KMS-11 (cell line): ENCODE measurements around the gene ZNF385D.

ENCODE experiments used
- H2AFZ ChIP-seq: fragments of 200-600 bp; sonication (generic); 2 replicates; pipeline ENCODE4 v1.6.1; 2016; ENCODE audit warnings: antibody characterized with exemption, mixed run types, low read depth
- H3K27ac ChIP-seq: fragments of 200-600 bp; sonication (generic); 2 replicates; pipeline ENCODE4 v1.6.1; 2016; ENCODE audit warnings: mild to moderate bottlenecking, mixed run types
- H3K27me3 ChIP-seq: fragments of 200-600 bp; sonication (generic); 2 replicates; pipeline ENCODE4 v1.6.1; 2017; ENCODE audit warnings: mild to moderate bottlenecking, low read depth, mixed run types, moderate library complexity; ENCODE audit not compliant: insufficient read depth
- H3K36me3 ChIP-seq: fragments of 200-600 bp; sonication (generic); 2 replicates; pipeline ENCODE4 v1.6.1; 2017; ENCODE audit warnings: mild to moderate bottlenecking, mixed run types; ENCODE audit not compliant: insufficient read depth
- H3K4me1 ChIP-seq: fragments of 200-600 bp; sonication (generic); 2 replicates; pipeline ENCODE4 v1.6.1; 2016; ENCODE audit warnings: mild to moderate bottlenecking, low read depth, mixed run types; ENCODE audit not compliant: poor library complexity, severe bottlenecking
- H3K4me2 ChIP-seq: fragments of 200-600 bp; sonication (generic); 2 replicates; pipeline ENCODE4 v1.7.0; 2016; ENCODE audit warnings: mild to moderate bottlenecking, mixed run types
- H3K4me3 ChIP-seq: fragments of 200-600 bp; sonication (generic); IDR thresholded peaks from 2 replicates; pipeline ENCODE4 v1.6.1; 2017; ENCODE audit warnings: low read depth, low read length, mixed read lengths; ENCODE audit not compliant: insufficient read depth
- H3K79me2 ChIP-seq: fragments of 200-600 bp; sonication (generic); 2 replicates; pipeline ENCODE4 v1.6.1; 2016; ENCODE audit warnings: low read depth, mixed run types; ENCODE audit not compliant: insufficient read depth
- H3K9ac ChIP-seq: fragments of 200-600 bp; sonication (generic); 2 replicates; pipeline ENCODE4 v1.6.1; 2016; ENCODE audit warnings: mild to moderate bottlenecking, mixed run types
- H4K20me1 ChIP-seq: fragments of 200-600 bp; sonication (generic); 2 replicates; pipeline ENCODE4 v1.6.1; 2016; ENCODE audit warnings: mild to moderate bottlenecking, mixed run types; ENCODE audit not compliant: insufficient read depth
- TF ChIP-seq, protein P1 (sequence below): fragments of 200-600 bp; sonication (generic); conservative IDR thresholded peaks from 2 replicates; pipeline ENCODE4 v1.6.1; 2017; ENCODE audit warnings: low read depth, mild to moderate bottlenecking, antibody characterized with exemption, low read length, moderate library complexity, mixed read lengths

Gene ZNF385D

DNA sequence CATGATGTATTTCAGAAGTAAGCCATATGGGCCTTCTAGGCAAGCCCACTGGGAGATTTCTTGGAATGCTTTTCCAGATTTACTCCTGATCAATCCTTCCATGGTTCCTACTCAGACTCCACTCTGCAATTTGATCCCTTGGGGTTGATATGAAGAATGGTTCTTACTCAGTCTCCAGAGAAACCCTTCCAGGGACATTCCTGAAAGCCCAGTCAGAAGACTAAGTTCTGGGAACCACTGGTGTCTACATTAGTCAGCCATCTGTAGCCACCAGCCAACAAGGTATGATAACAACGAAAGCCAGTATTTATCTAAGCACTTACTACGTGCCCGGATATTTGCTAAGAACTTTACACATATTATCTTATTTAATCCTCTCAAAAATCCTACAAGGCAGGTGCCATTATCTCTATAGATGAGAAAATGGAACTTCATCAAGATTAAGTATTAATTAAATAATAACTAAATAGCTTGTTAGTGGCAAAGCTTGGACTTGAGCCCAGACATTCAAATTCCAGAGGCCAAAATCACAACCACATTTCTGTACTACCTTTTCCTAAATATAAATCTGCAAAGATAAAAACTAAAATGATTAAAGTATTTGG lies 32.7 kb downstream of the ZNF385D start:
- TF ChIP-seq, protein P1, sequence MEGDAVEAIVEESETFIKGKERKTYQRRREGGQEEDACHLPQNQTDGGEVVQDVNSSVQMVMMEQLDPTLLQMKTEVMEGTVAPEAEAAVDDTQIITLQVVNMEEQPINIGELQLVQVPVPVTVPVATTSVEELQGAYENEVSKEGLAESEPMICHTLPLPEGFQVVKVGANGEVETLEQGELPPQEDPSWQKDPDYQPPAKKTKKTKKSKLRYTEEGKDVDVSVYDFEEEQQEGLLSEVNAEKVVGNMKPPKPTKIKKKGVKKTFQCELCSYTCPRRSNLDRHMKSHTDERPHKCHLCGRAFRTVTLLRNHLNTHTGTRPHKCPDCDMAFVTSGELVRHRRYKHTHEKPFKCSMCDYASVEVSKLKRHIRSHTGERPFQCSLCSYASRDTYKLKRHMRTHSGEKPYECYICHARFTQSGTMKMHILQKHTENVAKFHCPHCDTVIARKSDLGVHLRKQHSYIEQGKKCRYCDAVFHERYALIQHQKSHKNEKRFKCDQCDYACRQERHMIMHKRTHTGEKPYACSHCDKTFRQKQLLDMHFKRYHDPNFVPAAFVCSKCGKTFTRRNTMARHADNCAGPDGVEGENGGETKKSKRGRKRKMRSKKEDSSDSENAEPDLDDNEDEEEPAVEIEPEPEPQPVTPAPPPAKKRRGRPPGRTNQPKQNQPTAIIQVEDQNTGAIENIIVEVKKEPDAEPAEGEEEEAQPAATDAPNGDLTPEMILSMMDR, result no peak
- Histone ChIP-seq H3K27ac (no peak overlapping the region), H3K79me2 (no peaks in the 10 kb centered on the region), H3K36me3 (no peaks in the 10 kb centered on the region), H3K9ac (no peak overlapping the region), H2AFZ (no peak overlapping the region), H4K20me1 (no peaks in the 10 kb centered on the region), H3K4me3 (no peak overlapping the region), H3K27me3 (no peaks in the 10 kb centered on the region), H3K4me1 (no peaks in the 10 kb centered on the region), H3K4me2 (no peak overlapping the region)

- H2AFZ ChIP-seq, result no peak overlapping the region
- H3K4me1 ChIP-seq, result no peaks in the 10 kb centered on the region
- TF ChIP-seq, protein P1, result no peak
- no peaks in the 10 kb centered on the region for H3K27me3 ChIP-seq
- no peaks in the 10 kb centered on the region for H3K36me3 ChIP-seq
- no peaks in the 10 kb centered on the region for H3K79me2 ChIP-seq
- no peak overlapping the region for H3K4me3 ChIP-seq
- H3K4me2 ChIP-seq, result no peak overlapping the region
- H3K9ac ChIP-seq, result no peak overlapping the region
- no peak overlapping the region for H3K27ac ChIP-seq
- H4K20me1 ChIP-seq, result no peaks in the 10 kb centered on the region
Measured at GRCh38 chr3:21715662-21716061, 35.3 kb downstream of the ZNF385D start.

DNA sequence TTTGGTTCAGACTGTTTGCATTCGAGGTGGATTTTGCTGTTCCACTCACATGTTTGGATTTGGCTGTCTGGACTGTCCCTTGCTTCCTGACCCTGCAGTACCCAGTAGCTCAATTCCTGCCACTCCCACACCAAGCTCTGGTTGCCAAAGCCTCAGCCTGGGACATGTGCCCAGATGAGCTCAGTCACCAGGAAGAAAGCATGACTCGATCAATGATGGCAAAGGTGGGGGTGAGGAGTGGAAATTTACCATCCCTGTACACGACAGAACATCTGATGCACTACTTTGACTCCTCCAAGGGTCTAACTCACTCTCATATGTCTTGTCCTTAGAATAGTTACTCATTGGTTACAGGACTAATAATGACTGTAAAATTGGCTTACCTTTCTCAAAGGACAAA lies 45.2 kb downstream of the ZNF385D start:
- no peak overlapping the region for H3K27ac ChIP-seq
- H3K36me3 ChIP-seq, result no peaks in the 10 kb centered on the region
- no peaks in the 10 kb centered on the region for H3K4me1 ChIP-seq
- H3K79me2 ChIP-seq, result no peaks in the 10 kb centered on the region
- no peak overlapping the region for H3K4me2 ChIP-seq
- H4K20me1 ChIP-seq, result no peaks in the 10 kb centered on the region
- H2AFZ ChIP-seq, result no peak overlapping the region
- TF ChIP-seq, protein P1, result no peak
- H3K4me3 ChIP-seq, result no peak overlapping the region
- no peak overlapping the region for H3K9ac ChIP-seq
- H3K27me3 ChIP-seq, result no peaks in the 10 kb centered on the region

GRCh38 chr3:21704796-21705195 lies 46.2 kb downstream of the ZNF385D start:
- Histone ChIP-seq H2AFZ (no peak overlapping the region), H3K4me1 (no peaks in the 10 kb centered on the region), H3K79me2 (no peaks in the 10 kb centered on the region), H4K20me1 (no peaks in the 10 kb centered on the region), H3K4me2 (no peak overlapping the region), H3K4me3 (no peak overlapping the region), H3K27ac (no peak overlapping the region), H3K9ac (no peak overlapping the region), H3K27me3 (no peaks in the 10 kb centered on the region), H3K36me3 (no peaks in the 10 kb centered on the region)
- TF ChIP-seq, protein P1, result no peak
